ENCODE data around the gene NOS1AP. TPM values are rescaled to one million over a fixed set of nuclear protein-coding genes. Genes with fewer than 3 reads are reported as not detected.

NOS1AP gene
- total and polyA plus RNA-seq, 2 experiments from 2014 or later: 5.8 to 6.6 TPM

GRCh38 chr1:162294015-162294414 is 224.5 kb downstream of the NOS1AP start:
- DNase-seq (ENCODE audit: low spot score) (no peak), ATAC-seq (no peak)
- no peak overlapping the region for H3K4me3 Mint-ChIP-seq
- H3F3A ChIP-seq (replicated peaks; ENCODE audit: low read depth): no peaks in the 10 kb centered on the region
- H3K4me1 Mint-ChIP-seq: peaks cover 22% of the 10 kb centered on the region
- H3K27ac Mint-ChIP-seq: no peak overlapping the region
- no peak overlapping the region for H3K27ac ChIP-seq (ENCODE audit: low read depth)
- no peaks in the 10 kb centered on the region for H3K9me3 Mint-ChIP-seq
- no peak overlapping the region for H3K4me3 ChIP-seq
- H2AFZ ChIP-seq: no peak overlapping the region
- H3K27me3 ChIP-seq (ENCODE audit: insufficient read depth): no peaks in the 10 kb centered on the region
- no peak for TF ChIP-seq ZNF114 (CRISPR knock-in tag; IDR thresholded peaks at IDR 0.05)
- no peak for TF ChIP-seq CREB1 (CRISPR knock-in tag; IDR thresholded peaks at IDR 0.05; ENCODE audit: low read depth)
- TF ChIP-seq, protein P1, sequence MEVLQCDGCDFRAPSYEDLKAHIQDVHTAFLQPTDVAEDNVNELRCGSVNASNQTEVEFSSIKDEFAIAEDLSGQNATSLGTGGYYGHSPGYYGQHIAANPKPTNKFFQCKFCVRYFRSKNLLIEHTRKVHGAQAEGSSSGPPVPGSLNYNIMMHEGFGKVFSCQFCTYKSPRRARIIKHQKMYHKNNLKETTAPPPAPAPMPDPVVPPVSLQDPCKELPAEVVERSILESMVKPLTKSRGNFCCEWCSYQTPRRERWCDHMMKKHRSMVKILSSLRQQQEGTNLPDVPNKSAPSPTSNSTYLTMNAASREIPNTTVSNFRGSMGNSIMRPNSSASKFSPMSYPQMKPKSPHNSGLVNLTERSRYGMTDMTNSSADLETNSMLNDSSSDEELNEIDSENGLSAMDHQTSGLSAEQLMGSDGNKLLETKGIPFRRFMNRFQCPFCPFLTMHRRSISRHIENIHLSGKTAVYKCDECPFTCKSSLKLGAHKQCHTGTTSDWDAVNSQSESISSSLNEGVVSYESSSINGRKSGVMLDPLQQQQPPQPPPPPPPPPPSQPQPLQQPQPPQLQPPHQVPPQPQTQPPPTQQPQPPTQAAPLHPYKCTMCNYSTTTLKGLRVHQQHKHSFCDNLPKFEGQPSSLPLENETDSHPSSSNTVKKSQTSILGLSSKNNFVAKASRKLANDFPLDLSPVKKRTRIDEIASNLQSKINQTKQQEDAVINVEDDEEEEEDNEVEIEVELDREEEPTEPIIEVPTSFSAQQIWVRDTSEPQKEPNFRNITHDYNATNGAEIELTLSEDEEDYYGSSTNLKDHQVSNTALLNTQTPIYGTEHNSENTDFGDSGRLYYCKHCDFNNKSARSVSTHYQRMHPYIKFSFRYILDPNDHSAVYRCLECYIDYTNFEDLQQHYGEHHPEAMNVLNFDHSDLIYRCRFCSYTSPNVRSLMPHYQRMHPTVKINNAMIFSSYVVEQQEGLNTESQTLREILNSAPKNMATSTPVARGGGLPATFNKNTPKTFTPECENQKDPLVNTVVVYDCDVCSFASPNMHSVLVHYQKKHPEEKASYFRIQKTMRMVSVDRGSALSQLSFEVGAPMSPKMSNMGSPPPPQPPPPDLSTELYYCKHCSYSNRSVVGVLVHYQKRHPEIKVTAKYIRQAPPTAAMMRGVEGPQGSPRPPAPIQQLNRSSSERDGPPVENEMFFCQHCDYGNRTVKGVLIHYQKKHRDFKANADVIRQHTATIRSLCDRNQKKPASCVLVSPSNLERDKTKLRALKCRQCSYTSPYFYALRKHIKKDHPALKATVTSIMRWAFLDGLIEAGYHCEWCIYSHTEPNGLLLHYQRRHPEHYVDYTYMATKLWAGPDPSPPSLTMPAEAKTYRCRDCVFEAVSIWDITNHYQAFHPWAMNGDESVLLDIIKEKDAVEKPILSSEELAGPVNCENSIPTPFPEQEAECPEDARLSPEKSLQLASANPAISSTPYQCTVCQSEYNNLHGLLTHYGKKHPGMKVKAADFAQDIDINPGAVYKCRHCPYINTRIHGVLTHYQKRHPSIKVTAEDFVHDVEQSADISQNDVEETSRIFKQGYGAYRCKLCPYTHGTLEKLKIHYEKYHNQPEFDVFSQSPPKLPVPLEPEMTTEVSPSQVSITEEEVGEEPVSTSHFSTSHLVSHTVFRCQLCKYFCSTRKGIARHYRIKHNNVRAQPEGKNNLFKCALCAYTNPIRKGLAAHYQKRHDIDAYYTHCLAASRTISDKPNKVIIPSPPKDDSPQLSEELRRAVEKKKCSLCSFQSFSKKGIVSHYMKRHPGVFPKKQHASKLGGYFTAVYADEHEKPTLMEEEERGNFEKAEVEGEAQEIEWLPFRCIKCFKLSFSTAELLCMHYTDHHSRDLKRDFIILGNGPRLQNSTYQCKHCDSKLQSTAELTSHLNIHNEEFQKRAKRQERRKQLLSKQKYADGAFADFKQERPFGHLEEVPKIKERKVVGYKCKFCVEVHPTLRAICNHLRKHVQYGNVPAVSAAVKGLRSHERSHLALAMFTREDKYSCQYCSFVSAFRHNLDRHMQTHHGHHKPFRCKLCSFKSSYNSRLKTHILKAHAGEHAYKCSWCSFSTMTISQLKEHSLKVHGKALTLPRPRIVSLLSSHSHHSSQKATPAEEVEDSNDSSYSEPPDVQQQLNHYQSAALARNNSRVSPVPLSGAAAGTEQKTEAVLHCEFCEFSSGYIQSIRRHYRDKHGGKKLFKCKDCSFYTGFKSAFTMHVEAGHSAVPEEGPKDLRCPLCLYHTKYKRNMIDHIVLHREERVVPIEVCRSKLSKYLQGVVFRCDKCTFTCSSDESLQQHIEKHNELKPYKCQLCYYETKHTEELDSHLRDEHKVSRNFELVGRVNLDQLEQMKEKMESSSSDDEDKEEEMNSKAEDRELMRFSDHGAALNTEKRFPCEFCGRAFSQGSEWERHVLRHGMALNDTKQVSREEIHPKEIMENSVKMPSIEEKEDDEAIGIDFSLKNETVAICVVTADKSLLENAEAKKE (CRISPR knock-in tag; IDR thresholded peaks at IDR 0.05): no peak
- no peaks in the 10 kb centered on the region for H3K4me1 ChIP-seq (ENCODE audit: insufficient read depth)
- H3K79me2 ChIP-seq (replicated peaks; ENCODE audit: insufficient read depth): no peaks in the 10 kb centered on the region
- H3K4me2 ChIP-seq: no peak overlapping the region
- no peaks in the 10 kb centered on the region for H3K27me3 Mint-ChIP-seq (ENCODE audit: insufficient read depth, low read depth, poor library complexity)
- H3K9me2 ChIP-seq (ENCODE audit: insufficient read depth): no peaks in the 10 kb centered on the region
- H3K36me3 Mint-ChIP-seq (ENCODE audit: low read depth): no peaks in the 10 kb centered on the region; the same call in 1 of the 3 replicates
- H4K20me1 ChIP-seq (replicated peaks; ENCODE audit: insufficient read depth): no peaks in the 10 kb centered on the region
- H3K36me3 ChIP-seq (ENCODE audit: insufficient read depth): no peaks in the 10 kb centered on the region

GRCh38 chr1:162297208-162297607 is 227.7 kb downstream of the NOS1AP start:
- no peak for ATAC-seq
- Mint-ChIP-seq H3K4me1 (peaks cover 43% of the 10 kb centered on the region), H3K27ac (no peak overlapping the region)
- no peak for TF ChIP-seq EZH2 (IDR thresholded peaks at IDR 0.05; ENCODE audit: low read depth, unreplicated experiment)
- TF ChIP-seq, protein P2, sequence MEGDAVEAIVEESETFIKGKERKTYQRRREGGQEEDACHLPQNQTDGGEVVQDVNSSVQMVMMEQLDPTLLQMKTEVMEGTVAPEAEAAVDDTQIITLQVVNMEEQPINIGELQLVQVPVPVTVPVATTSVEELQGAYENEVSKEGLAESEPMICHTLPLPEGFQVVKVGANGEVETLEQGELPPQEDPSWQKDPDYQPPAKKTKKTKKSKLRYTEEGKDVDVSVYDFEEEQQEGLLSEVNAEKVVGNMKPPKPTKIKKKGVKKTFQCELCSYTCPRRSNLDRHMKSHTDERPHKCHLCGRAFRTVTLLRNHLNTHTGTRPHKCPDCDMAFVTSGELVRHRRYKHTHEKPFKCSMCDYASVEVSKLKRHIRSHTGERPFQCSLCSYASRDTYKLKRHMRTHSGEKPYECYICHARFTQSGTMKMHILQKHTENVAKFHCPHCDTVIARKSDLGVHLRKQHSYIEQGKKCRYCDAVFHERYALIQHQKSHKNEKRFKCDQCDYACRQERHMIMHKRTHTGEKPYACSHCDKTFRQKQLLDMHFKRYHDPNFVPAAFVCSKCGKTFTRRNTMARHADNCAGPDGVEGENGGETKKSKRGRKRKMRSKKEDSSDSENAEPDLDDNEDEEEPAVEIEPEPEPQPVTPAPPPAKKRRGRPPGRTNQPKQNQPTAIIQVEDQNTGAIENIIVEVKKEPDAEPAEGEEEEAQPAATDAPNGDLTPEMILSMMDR (conservative IDR thresholded peaks at IDR 0.05; ENCODE audit: low read depth in 2 of 2): no peak

More at GRCh38 chr1:162297208-162297607, 227.7 kb downstream of the NOS1AP start:
- Histone ChIP-seq H3K4me3 (no peak overlapping the region), H3K4me1 (ENCODE audit: insufficient read depth) (peaks cover 11% of the 10 kb centered on the region; the same call in 1 of the 2 replicates), H3K4me2 (no peak overlapping the region), H3K27ac (ENCODE audit: low read depth) (no peak overlapping the region), H4K20me1 (replicated peaks; ENCODE audit: insufficient read depth) (no peaks in the 10 kb centered on the region), H3K27me3 (ENCODE audit: insufficient read depth) (no peaks in the 10 kb centered on the region), H3F3A (replicated peaks; ENCODE audit: low read depth) (no peaks in the 10 kb centered on the region), H3K36me3 (ENCODE audit: insufficient read depth) (no peaks in the 10 kb centered on the region), H3K9me2 (ENCODE audit: insufficient read depth) (no peaks in the 10 kb centered on the region), H3K79me2 (replicated peaks; ENCODE audit: insufficient read depth) (no peaks in the 10 kb centered on the region), H2AFZ (no peak overlapping the region)
- Mint-ChIP-seq H3K9me3 (no peaks in the 10 kb centered on the region), H3K27me3 (ENCODE audit: insufficient read depth, low read depth, poor library complexity) (no peaks in the 10 kb centered on the region), H3K36me3 (ENCODE audit: low read depth) (peaks cover 5% of the 10 kb centered on the region; the same call in 2 of the 3 replicates), H3K4me3 (no peak overlapping the region)
- no peak for DNase-seq (ENCODE audit: low spot score)
